HEK293 (cell line): ENCODE results near the gene HID1.

ENCODE experiments used
- CTCF ChIP-seq: fragments of 450-650 bp; formaldehyde crosslinking; IDR thresholded peaks from 2 replicates; pipeline ENCODE4 v1.5.1; 2016; ENCODE audit warnings: missing biosample characterization, missing genetic modification characterization
- MYNN ChIP-seq: fragments of 450-650 bp; formaldehyde crosslinking; IDR thresholded peaks from 2 replicates; pipeline ENCODE4 v1.5.1; 2016; ENCODE audit warnings: missing biosample characterization, missing genetic modification characterization, borderline replicate concordance
- OVOL3 ChIP-seq: fragments of 450-650 bp; formaldehyde crosslinking; IDR thresholded peaks from 2 replicates; pipeline ENCODE4 v1.5.1; 2016; ENCODE audit warnings: missing biosample characterization, missing genetic modification characterization
- PRDM2 ChIP-seq: fragments of 450-650 bp; formaldehyde crosslinking; IDR thresholded peaks from 2 replicates; pipeline ENCODE4 v1.5.1; 2016; ENCODE audit warnings: missing biosample characterization, missing genetic modification characterization, borderline replicate concordance
- REST ChIP-seq: fragments of 450-650 bp; formaldehyde crosslinking; IDR thresholded peaks from 2 replicates; pipeline ENCODE4 v1.5.1; 2016; ENCODE audit warnings: missing biosample characterization, missing genetic modification characterization
- SETDB1 ChIP-seq: IDR thresholded peaks from one replicate; pipeline ENCODE4 v1.6.1; 2017; ENCODE audit warnings: mild to moderate bottlenecking, low read length, moderate library complexity, mixed read lengths; ENCODE audit not compliant: insufficient read length
- ZNF114 ChIP-seq: fragments of 450-650 bp; formaldehyde crosslinking; IDR thresholded peaks from 2 replicates; pipeline ENCODE4 v1.5.0; 2017; ENCODE audit warnings: missing biosample characterization, missing genetic modification characterization
- ZNF133 ChIP-seq: fragments of 450-650 bp; formaldehyde crosslinking; IDR thresholded peaks from 2 replicates; pipeline ENCODE4 v1.5.1; 2016; ENCODE audit warnings: missing biosample characterization, missing genetic modification characterization
- ZNF239 ChIP-seq: fragments of 450-650 bp; formaldehyde crosslinking; IDR thresholded peaks from 2 replicates; pipeline ENCODE4 v1.5.1; 2016; ENCODE audit warnings: missing biosample characterization, missing genetic modification characterization
- ZNF558 ChIP-seq: fragments of 450-650 bp; formaldehyde crosslinking; IDR thresholded peaks from 2 replicates; pipeline ENCODE4 v1.5.1; 2016; ENCODE audit warnings: missing biosample characterization, missing genetic modification characterization
- ZSCAN23 ChIP-seq: fragments of 450-650 bp; formaldehyde crosslinking; IDR thresholded peaks from 2 replicates; pipeline ENCODE4 v1.5.1; 2016; ENCODE audit warnings: missing biosample characterization, missing genetic modification characterization

GRCh38 chr17:74968361-74968780, 4.2 kb downstream of the HID1 start:
- TF ChIP-seq PRDM2 (no peak), ZNF239 (no peak), CTCF (no peak), SETDB1 (no peak), ZNF558 (tag by site-specific recombination) (no peak), ZNF133 (tag by site-specific recombination) (no peak), MYNN (tag by site-specific recombination) (no peak), ZNF114 (tag by site-specific recombination) (no peak), REST (tag by site-specific recombination) (no peak), OVOL3 (tag by site-specific recombination) (no peak), ZSCAN23 (tag by site-specific recombination) (no peak)
